GM23338 (cell line): Measurements from ENCODE around the gene VCX.

Experiments
- EZH2 ChIP-seq: fragments of 200-600 bp; sonication (generic); IDR thresholded peaks from one replicate; pipeline ENCODE4 v1.8.0; 2017; ENCODE audit warnings: antibody characterized with exemption, mild to moderate bottlenecking, low read depth; ENCODE audit not compliant: unreplicated experiment
- POLR2AphosphoS5 ChIP-seq: IDR thresholded peaks from 2 replicates; pipeline ENCODE4 v1.6.1; 2016; ENCODE audit warnings: antibody characterized with exemption, low read depth
- TF ChIP-seq, protein P1 (sequence below), 2 experiments: fragments of 200-600 bp in 1 of 2; sonication (generic) in 1 of 2; conservative IDR thresholded peaks; 2 replicates each; pipeline versions ENCODE4 v1.5.1 to v1.6.1; 2016 to 2017; ENCODE audit warnings: antibody characterized with exemption in 2 of 2, low read depth in 2 of 2, mild to moderate bottlenecking in 2 of 2, moderate library complexity in 1 of 2

DNA sequence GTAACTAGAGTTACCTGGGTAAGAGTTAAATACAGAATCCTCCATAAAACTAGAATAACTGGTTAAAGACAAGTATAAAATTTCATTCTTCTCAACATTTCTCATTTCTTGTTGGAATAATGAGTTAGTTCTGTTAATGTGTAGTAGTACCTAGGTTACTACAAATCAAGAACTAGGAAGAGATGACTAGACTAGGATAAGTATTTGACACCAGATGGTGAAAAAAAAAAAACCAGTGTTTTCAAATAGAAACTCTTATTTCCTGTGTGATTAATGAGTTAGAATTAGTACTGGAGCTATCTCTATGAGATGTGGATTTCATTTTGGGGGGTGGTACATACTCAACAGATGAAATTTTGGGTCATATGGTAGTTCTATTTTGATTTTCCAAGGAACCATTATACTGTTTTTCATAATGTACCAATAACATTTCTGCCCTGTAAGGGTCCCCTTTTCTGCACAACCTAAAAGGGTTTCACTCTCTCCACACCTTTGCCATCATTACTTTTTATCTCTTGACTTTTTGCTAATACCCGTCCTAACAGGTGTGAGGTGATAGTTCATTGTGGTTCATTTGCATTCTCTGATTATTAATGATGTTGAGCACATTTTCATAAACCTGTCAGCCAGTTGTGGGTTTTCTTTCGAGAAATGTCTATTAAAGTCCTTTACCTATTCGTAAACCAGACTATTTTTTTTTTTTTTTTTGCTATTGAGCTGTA is 1.7 kb upstream of the VCX start:
- TF ChIP-seq, protein P1, sequence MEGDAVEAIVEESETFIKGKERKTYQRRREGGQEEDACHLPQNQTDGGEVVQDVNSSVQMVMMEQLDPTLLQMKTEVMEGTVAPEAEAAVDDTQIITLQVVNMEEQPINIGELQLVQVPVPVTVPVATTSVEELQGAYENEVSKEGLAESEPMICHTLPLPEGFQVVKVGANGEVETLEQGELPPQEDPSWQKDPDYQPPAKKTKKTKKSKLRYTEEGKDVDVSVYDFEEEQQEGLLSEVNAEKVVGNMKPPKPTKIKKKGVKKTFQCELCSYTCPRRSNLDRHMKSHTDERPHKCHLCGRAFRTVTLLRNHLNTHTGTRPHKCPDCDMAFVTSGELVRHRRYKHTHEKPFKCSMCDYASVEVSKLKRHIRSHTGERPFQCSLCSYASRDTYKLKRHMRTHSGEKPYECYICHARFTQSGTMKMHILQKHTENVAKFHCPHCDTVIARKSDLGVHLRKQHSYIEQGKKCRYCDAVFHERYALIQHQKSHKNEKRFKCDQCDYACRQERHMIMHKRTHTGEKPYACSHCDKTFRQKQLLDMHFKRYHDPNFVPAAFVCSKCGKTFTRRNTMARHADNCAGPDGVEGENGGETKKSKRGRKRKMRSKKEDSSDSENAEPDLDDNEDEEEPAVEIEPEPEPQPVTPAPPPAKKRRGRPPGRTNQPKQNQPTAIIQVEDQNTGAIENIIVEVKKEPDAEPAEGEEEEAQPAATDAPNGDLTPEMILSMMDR (conservative IDR thresholded peaks at IDR 0.05; ENCODE audit: low read depth in 2 of 2): no peak
- TF ChIP-seq EZH2: no peak
- TF ChIP-seq POLR2AphosphoS5: no peak
